Activated CD4-positive, CD25-positive, alpha-beta regulatory T cell treated with anti-CD3 and anti-CD28 coated beads, Interleukin-2, amount 50 U/mL, for 72 hours (primary cell): ENCODE data around the gene EIF5.

Source experiments
- DNase-seq: peaks from one replicate; pipeline ENCODE4 v3.0.0; 2021

The EIF5 gene

GRCh38 chr14:103333754-103334643 is at the start of gene EIF5:
Gene EIF5, plus strand, starts transcription at chr14:103334237. Its CDS starts 1,624 bp downstream, at chr14:103335861.
- DNase-seq = peak; percentile 99

- no peak for DNase-seq
These were observed 49.2 kb upstream of the EIF5 start for GRCh38 chr14:103284574-103285467.

- DNase-seq = no peak
These were observed 47.6 kb upstream of the EIF5 start for GRCh38 chr14:103286460-103286859.

- no peak for DNase-seq
These were observed 46.8 kb upstream of the EIF5 start for GRCh38 chr14:103286968-103287850.

GRCh38 chr14:103288076-103288766 is 45.8 kb upstream of the EIF5 start:
- no peak for DNase-seq

- no peak for DNase-seq
These were observed 44.0 kb upstream of the EIF5 start for GRCh38 chr14:103290056-103290455.

GRCh38 chr14:103290494-103290893 is 43.5 kb upstream of the EIF5 start:
- DNase-seq = no peak

GRCh38 chr14:103290961-103291360 is 43.1 kb upstream of the EIF5 start:
- no peak for DNase-seq

- DNase-seq = peak; percentile 82
These were observed 41.3 kb upstream of the EIF5 start for GRCh38 chr14:103292426-103293374.

- DNase-seq = no peak
These were observed 40.6 kb upstream of the EIF5 start for GRCh38 chr14:103293465-103293864.

GRCh38 chr14:103294091-103294490 is 39.9 kb upstream of the EIF5 start:
- no peak for DNase-seq

GRCh38 chr14:103296007-103296406 is 38.0 kb upstream of the EIF5 start:
- DNase-seq = no peak

- no peak for DNase-seq
These were observed 37.0 kb upstream of the EIF5 start for GRCh38 chr14:103296987-103297386.

- no peak for DNase-seq
These were observed 35.4 kb upstream of the EIF5 start for GRCh38 chr14:103298620-103299019.

GRCh38 chr14:103301512-103302354 is 32.3 kb upstream of the EIF5 start:
- no peak for DNase-seq

- no peak for DNase-seq
These were observed 31.1 kb upstream of the EIF5 start for GRCh38 chr14:103302966-103303365.

GRCh38 chr14:103304706-103305105 is 29.3 kb upstream of the EIF5 start:
- DNase-seq = no peak

GRCh38 chr14:103308717-103309616 is 25.1 kb upstream of the EIF5 start:
- DNase-seq = no peak
